Breast epithelium (tissue), 3 donors: ENCODE results near the gene FRY.

Experiments
- CTCF ChIP-seq, 3 donors: fragments of 450-650 bp; IDR thresholded peaks; one replicate each; pipeline ENCODE4 v1.5.1; 2016 to 2017; ENCODE audit warnings: antibody characterized with exemption in 3 of 3, mild to moderate bottlenecking in 3 of 3, moderate library complexity in 3 of 3
- POLR2A ChIP-seq: fragments of 450-650 bp; IDR thresholded peaks from one replicate; pipeline ENCODE4 v1.6.1; 2016; ENCODE audit warnings: antibody characterized with exemption, mild to moderate bottlenecking, moderate library complexity
- POLR2AphosphoS5 ChIP-seq, 3 donors: sonication (generic); formaldehyde crosslinking; IDR thresholded peaks; one replicate each; pipeline ENCODE4 v1.6.1; 2017; ENCODE audit warnings: antibody characterized with exemption in 3 of 3

DNA sequence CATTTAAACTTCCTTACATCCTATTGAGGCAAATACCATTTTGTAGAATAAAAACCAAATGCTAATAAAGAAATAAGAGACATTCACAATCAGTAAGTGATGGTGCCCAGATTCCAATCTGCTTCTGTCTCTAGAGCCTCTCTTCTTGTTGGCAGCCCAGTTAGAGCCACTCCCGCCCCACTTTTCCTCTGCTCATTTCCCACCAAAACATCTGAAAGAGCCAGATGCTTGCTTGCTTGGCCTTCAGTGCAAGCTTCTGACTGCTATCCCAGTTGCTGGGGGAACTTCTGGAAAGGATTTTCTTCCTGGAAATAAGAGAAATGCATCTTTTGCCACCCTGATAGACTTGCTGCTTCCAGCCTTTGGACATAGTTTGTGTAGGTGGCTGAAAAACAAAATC lies 12.9 kb downstream of the FRY start:
- TF ChIP-seq CTCF (IDR thresholded peaks at IDR 0.05) (no peak), POLR2AphosphoS5 (IDR thresholded peaks at IDR 0.05) (no peak), POLR2A (no peak)
